ENCODE measurements around the gene STAB1.
"Not testable (repeated sequence)": the region's sequence is repeated elsewhere in the genome, so short reads cannot be mapped to it uniquely, and the experiment has no call there.

STAB1 gene

GRCh38 chr3:52522651-52523251, 27.6 kb downstream of the STAB1 start:
- H3K9me3 ChIP-seq (ENCODE audit: control extremely low read depth in 1 of 5, control insufficient read depth in 4 of 5, insufficient read depth in 2 of 5, low read depth in 1 of 5, low read length in 4 of 5), result no peaks in the 10 kb centered on the region
- WGBS (ENCODE audit: insufficient coverage), result 98% methylated on average over 9 of the region's 14 CpGs
- ChIA-PET POLR2A (no interaction called here), CTCF (interaction anchor here (0.8 to 1.0 kb wide), 2 partner anchors 20 to 138 kb away, joined by 3 read pairs; no protein-coding TSS in a partner anchor)
- no peak for DNase-seq
- peaks cover 10 to 94% (median 25%) of the 10 kb centered on the region in 4 experiments for H3K36me3 ChIP-seq (ENCODE audit: control insufficient read depth in 4 of 4, insufficient read depth in 4 of 4, low read length in 3 of 4)
- no peaks in the 10 kb centered on the region for H3K4me1 ChIP-seq (ENCODE audit: control extremely low read depth in 1 of 4, control insufficient read depth in 4 of 4, insufficient read depth in 4 of 4, low read length in 3 of 4)
- no peaks in the 10 kb centered on the region for H3K27me3 ChIP-seq (replicated peaks in 2 of 5; ENCODE audit: control insufficient read depth in 4 of 5, insufficient read depth in 5 of 5, low read length in 4 of 5)
- H3K4me3 ChIP-seq (ENCODE audit: control insufficient read depth in 1 of 7, extremely low read depth in 1 of 7, insufficient read depth in 4 of 7, low read depth in 2 of 7, low read length in 6 of 7), result no peak overlapping the region
- no peak overlapping the region for H3K27ac ChIP-seq (ENCODE audit: insufficient read depth in 1 of 2, low read depth in 1 of 2, low read length in 2 of 2, poor library complexity in 1 of 2, severe bottlenecking in 2 of 2)

GRCh38 chr3:52523386-52524257, 28.5 kb downstream of the STAB1 start:
- Histone ChIP-seq H3K9me3 (ENCODE audit: control extremely low read depth in 1 of 5, control insufficient read depth in 4 of 5, insufficient read depth in 2 of 5, low read depth in 1 of 5, low read length in 4 of 5) (no peaks in the 10 kb centered on the region), H3K36me3 (ENCODE audit: control insufficient read depth in 4 of 4, insufficient read depth in 4 of 4, low read length in 3 of 4) (peaks cover 11 to 94% (median 33%) of the 10 kb centered on the region in 4 experiments), H3K4me3 (ENCODE audit: control insufficient read depth in 1 of 7, extremely low read depth in 1 of 7, insufficient read depth in 4 of 7, low read depth in 2 of 7, low read length in 6 of 7) (no peak overlapping the region), H3K27me3 (replicated peaks in 2 of 5; ENCODE audit: control insufficient read depth in 4 of 5, insufficient read depth in 5 of 5, low read length in 4 of 5) (no peaks in the 10 kb centered on the region), H3K4me1 (ENCODE audit: control extremely low read depth in 1 of 4, control insufficient read depth in 4 of 4, insufficient read depth in 4 of 4, low read length in 3 of 4) (no peaks in the 10 kb centered on the region), H3K27ac (ENCODE audit: insufficient read depth in 1 of 2, low read depth in 1 of 2, low read length in 2 of 2, poor library complexity in 1 of 2, severe bottlenecking in 2 of 2) (no peak overlapping the region)
- ChIA-PET CTCF (interaction anchor here (0.8 to 1.0 kb wide), 2 partner anchors 77 to 139 kb away, joined by 3 read pairs; no protein-coding TSS in a partner anchor), POLR2A (no interaction called here)
- 97% methylated on average over 19 of the region's 26 CpGs for WGBS (ENCODE audit: insufficient coverage)
- DNase-seq, result no peak

- Histone ChIP-seq H3K36me3 (ENCODE audit: control insufficient read depth in 4 of 4, insufficient read depth in 4 of 4, low read length in 3 of 4) (peaks cover 12 to 96% (median 38%) of the 10 kb centered on the region in 4 experiments), H3K27ac (ENCODE audit: insufficient read depth in 1 of 2, low read depth in 1 of 2, low read length in 2 of 2, poor library complexity in 1 of 2, severe bottlenecking in 2 of 2) (no peak overlapping the region), H3K27me3 (replicated peaks in 2 of 5; ENCODE audit: control insufficient read depth in 4 of 5, insufficient read depth in 5 of 5, low read length in 4 of 5) (no peaks in the 10 kb centered on the region), H3K9me3 (ENCODE audit: control extremely low read depth in 1 of 5, control insufficient read depth in 4 of 5, insufficient read depth in 2 of 5, low read depth in 1 of 5, low read length in 4 of 5) (no peaks in the 10 kb centered on the region), H3K4me1 (ENCODE audit: control extremely low read depth in 1 of 4, control insufficient read depth in 4 of 4, insufficient read depth in 4 of 4, low read length in 3 of 4) (no peaks in the 10 kb centered on the region), H3K4me3 (ENCODE audit: control insufficient read depth in 1 of 7, extremely low read depth in 1 of 7, insufficient read depth in 4 of 7, low read depth in 2 of 7, low read length in 6 of 7) (no peak overlapping the region)
- 94% methylated on average over 13 of the region's 18 CpGs for WGBS (ENCODE audit: insufficient coverage)
- ChIA-PET CTCF (no interaction called here), POLR2A (no interaction called here)
- no peak for DNase-seq
Measured at GRCh38 chr3:52524258-52524751, 29.2 kb downstream of the STAB1 start.

- Histone ChIP-seq H3K4me3 (ENCODE audit: control insufficient read depth in 1 of 7, extremely low read depth in 1 of 7, insufficient read depth in 4 of 7, low read depth in 2 of 7, low read length in 6 of 7) (no peak overlapping the region), H3K9me3 (ENCODE audit: control extremely low read depth in 1 of 5, control insufficient read depth in 4 of 5, insufficient read depth in 2 of 5, low read depth in 1 of 5, low read length in 4 of 5) (no peaks in the 10 kb centered on the region), H3K36me3 (ENCODE audit: control insufficient read depth in 4 of 4, insufficient read depth in 4 of 4, low read length in 3 of 4) (peaks cover 12 to 93% (median 38%) of the 10 kb centered on the region in 4 experiments), H3K4me1 (ENCODE audit: control extremely low read depth in 1 of 4, control insufficient read depth in 4 of 4, insufficient read depth in 4 of 4, low read length in 3 of 4) (peaks cover 0 to under 1% (median 0%) of the 10 kb centered on the region in 4 experiments), H3K27me3 (replicated peaks in 2 of 5; ENCODE audit: control insufficient read depth in 4 of 5, insufficient read depth in 5 of 5, low read length in 4 of 5) (no peaks in the 10 kb centered on the region), H3K27ac (ENCODE audit: insufficient read depth in 1 of 2, low read depth in 1 of 2, low read length in 2 of 2, poor library complexity in 1 of 2, severe bottlenecking in 2 of 2) (no peak overlapping the region)
- ChIA-PET POLR2A (no interaction called here), CTCF (no interaction called here)
- no peak for DNase-seq
- WGBS (ENCODE audit: insufficient coverage), result 94% methylated on average over 28 of the region's 34 CpGs
Measured at GRCh38 chr3:52524752-52525679, 29.9 kb downstream of the STAB1 start.

- no peak for DNase-seq
- ChIA-PET POLR2A (no interaction called here), CTCF (interaction anchor here (1.5 kb wide), 1 partner anchor 27 kb away, joined by 3 read pairs; no protein-coding TSS in a partner anchor)
- H3K36me3 ChIP-seq (ENCODE audit: control insufficient read depth in 4 of 4, insufficient read depth in 4 of 4, low read length in 3 of 4), result peaks cover 10 to 90% (median 38%) of the 10 kb centered on the region in 4 experiments
- H3K4me1 ChIP-seq (ENCODE audit: control extremely low read depth in 1 of 4, control insufficient read depth in 4 of 4, insufficient read depth in 4 of 4, low read length in 3 of 4), result peaks cover 0 to 6% (median 2%) of the 10 kb centered on the region in 4 experiments
- H3K4me3 ChIP-seq (ENCODE audit: control insufficient read depth in 1 of 7, extremely low read depth in 1 of 7, insufficient read depth in 4 of 7, low read depth in 2 of 7, low read length in 6 of 7), result no peak overlapping the region
- no peak overlapping the region for H3K27ac ChIP-seq (ENCODE audit: insufficient read depth in 1 of 2, low read depth in 1 of 2, low read length in 2 of 2, poor library complexity in 1 of 2, severe bottlenecking in 2 of 2)
- no peaks in the 10 kb centered on the region for H3K27me3 ChIP-seq (replicated peaks in 2 of 5; ENCODE audit: control insufficient read depth in 4 of 5, insufficient read depth in 5 of 5, low read length in 4 of 5)
- WGBS (ENCODE audit: insufficient coverage), result 87% methylated on average over 6 of the region's 9 CpGs
- no peaks in the 10 kb centered on the region for H3K9me3 ChIP-seq (ENCODE audit: control extremely low read depth in 1 of 5, control insufficient read depth in 4 of 5, insufficient read depth in 2 of 5, low read depth in 1 of 5, low read length in 4 of 5)
Measured at GRCh38 chr3:52525680-52526561, 30.8 kb downstream of the STAB1 start.

- H3K4me3 ChIP-seq (ENCODE audit: control insufficient read depth in 1 of 7, extremely low read depth in 1 of 7, insufficient read depth in 4 of 7, low read depth in 2 of 7, low read length in 6 of 7); H3K27ac ChIP-seq (ENCODE audit: insufficient read depth in 1 of 2, low read depth in 1 of 2, low read length in 2 of 2, poor library complexity in 1 of 2, severe bottlenecking in 2 of 2); DNase-seq; POLR2A ChIA-PET; H3K9me3 ChIP-seq (ENCODE audit: control extremely low read depth in 1 of 5, control insufficient read depth in 4 of 5, insufficient read depth in 2 of 5, low read depth in 1 of 5, low read length in 4 of 5); H3K27me3 ChIP-seq (replicated peaks in 2 of 5; ENCODE audit: control insufficient read depth in 4 of 5, insufficient read depth in 5 of 5, low read length in 4 of 5): not testable (repeated sequence)
- Histone ChIP-seq H3K4me1 (ENCODE audit: control extremely low read depth in 1 of 4, control insufficient read depth in 4 of 4, insufficient read depth in 4 of 4, low read length in 3 of 4) (peaks cover 0 to 14% (median 5%) of the 10 kb centered on the region in 4 experiments), H3K36me3 (ENCODE audit: control insufficient read depth in 4 of 4, insufficient read depth in 4 of 4, low read length in 3 of 4) (peaks cover 10 to 85% (median 38%) of the 10 kb centered on the region in 4 experiments)
- CTCF ChIA-PET, result interaction anchor here (1.1 to 1.7 kb wide), 3 partner anchors 22 to 56 kb away, joined by 3 to 5 read pairs (median 3); no protein-coding TSS in a partner anchor
- WGBS (ENCODE audit: insufficient coverage), result 96% methylated on average over 4 of the region's 5 CpGs
Measured at GRCh38 chr3:52526671-52527038, 31.5 kb downstream of the STAB1 start.
